ENCODE results near the gene APCDD1. TPM values are rescaled to one million over a fixed set of nuclear protein-coding genes. Genes with fewer than 3 reads are reported as not detected.

The APCDD1 gene
- total RNA-seq, 4 donors from 2014 or later: 7.8 to 13.5 (median 11.9) TPM

- TF ChIP-seq, protein P1, sequence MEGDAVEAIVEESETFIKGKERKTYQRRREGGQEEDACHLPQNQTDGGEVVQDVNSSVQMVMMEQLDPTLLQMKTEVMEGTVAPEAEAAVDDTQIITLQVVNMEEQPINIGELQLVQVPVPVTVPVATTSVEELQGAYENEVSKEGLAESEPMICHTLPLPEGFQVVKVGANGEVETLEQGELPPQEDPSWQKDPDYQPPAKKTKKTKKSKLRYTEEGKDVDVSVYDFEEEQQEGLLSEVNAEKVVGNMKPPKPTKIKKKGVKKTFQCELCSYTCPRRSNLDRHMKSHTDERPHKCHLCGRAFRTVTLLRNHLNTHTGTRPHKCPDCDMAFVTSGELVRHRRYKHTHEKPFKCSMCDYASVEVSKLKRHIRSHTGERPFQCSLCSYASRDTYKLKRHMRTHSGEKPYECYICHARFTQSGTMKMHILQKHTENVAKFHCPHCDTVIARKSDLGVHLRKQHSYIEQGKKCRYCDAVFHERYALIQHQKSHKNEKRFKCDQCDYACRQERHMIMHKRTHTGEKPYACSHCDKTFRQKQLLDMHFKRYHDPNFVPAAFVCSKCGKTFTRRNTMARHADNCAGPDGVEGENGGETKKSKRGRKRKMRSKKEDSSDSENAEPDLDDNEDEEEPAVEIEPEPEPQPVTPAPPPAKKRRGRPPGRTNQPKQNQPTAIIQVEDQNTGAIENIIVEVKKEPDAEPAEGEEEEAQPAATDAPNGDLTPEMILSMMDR (IDR thresholded peaks at IDR 0.05): no peak
- TF ChIP-seq POLR2A (IDR thresholded peaks at IDR 0.05): no peak
- no peaks in the 10 kb centered on the region for H3K27me3 ChIP-seq
- intact Hi-C loops (cut with DNase I): no loop called here
- H3K27ac ChIP-seq: no peak overlapping the region
- no peaks in the 10 kb centered on the region for H3K9me3 ChIP-seq
- no peaks in the 10 kb centered on the region for H3K36me3 ChIP-seq
- 89 to 93% methylated on average over 2 of the region's 2 CpGs for WGBS, 2 donors
- H3K4me3 ChIP-seq (replicated peaks in 1 of 3): no peak overlapping the region
- H3K4me1 ChIP-seq: peaks cover 0 to 6% of the 10 kb centered on the region in 2 donors
- no peak for DNase-seq
Observed at GRCh38 chr18:10431680-10432079, 22.8 kb upstream of the APCDD1 start.

- TF ChIP-seq, protein P1 (IDR thresholded peaks at IDR 0.05): no peak
- TF ChIP-seq POLR2A (IDR thresholded peaks at IDR 0.05): no peak
- intact Hi-C loops (cut with DNase I): no loop called here
- WGBS, 2 donors: 81 to 90% methylated on average over 7 of the region's 7 CpGs
- no peak for DNase-seq
- Histone ChIP-seq H3K4me3 (replicated peaks in 1 of 3) (no peak overlapping the region), H3K27me3 (no peaks in the 10 kb centered on the region), H3K36me3 (no peaks in the 10 kb centered on the region), H3K4me1 (peaks cover 0 to 6% of the 10 kb centered on the region in 2 donors), H3K27ac (no peak overlapping the region), H3K9me3 (no peaks in the 10 kb centered on the region)
Observed at GRCh38 chr18:10432781-10433180, 21.7 kb upstream of the APCDD1 start.

DNA sequence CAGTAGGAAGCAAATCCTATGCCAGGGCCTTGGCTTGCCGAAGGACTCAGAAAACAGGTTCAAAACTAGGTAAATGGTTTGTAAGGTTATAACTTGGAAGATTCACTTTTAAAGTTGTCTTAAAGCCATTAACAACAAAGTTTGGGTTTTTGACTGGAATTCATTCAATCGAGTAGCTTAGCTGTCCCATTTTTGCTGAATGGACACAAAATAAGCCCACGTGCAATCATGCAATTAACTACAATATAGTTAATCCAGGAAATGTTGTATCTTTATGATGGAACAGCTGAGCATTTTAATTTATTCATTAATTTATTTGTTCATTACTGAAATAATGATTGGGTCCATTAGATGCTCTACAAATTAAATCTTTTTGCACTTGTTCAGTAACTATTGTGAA is 18.3 kb upstream of the APCDD1 start:
- Histone ChIP-seq H3K9me3 (no peaks in the 10 kb centered on the region), H3K27ac (no peak overlapping the region), H3K27me3 (no peaks in the 10 kb centered on the region), H3K36me3 (no peaks in the 10 kb centered on the region), H3K4me1 (peaks cover 0 to 6% of the 10 kb centered on the region in 2 donors), H3K4me3 (replicated peaks in 1 of 3) (no peak overlapping the region)
- TF ChIP-seq, protein P1 (IDR thresholded peaks at IDR 0.05): no peak
- no peak for TF ChIP-seq POLR2A (IDR thresholded peaks at IDR 0.05)
- no peak for DNase-seq
- intact Hi-C loops (cut with DNase I): no loop called here
- WGBS, 2 donors: 98 to 99% methylated on average over 3 of the region's 3 CpGs

- intact Hi-C loops (cut with DNase I): no loop called here
- Histone ChIP-seq H3K4me3 (replicated peaks in 1 of 3) (no peak overlapping the region), H3K27ac (no peak overlapping the region), H3K27me3 (no peaks in the 10 kb centered on the region), H3K36me3 (no peaks in the 10 kb centered on the region), H3K4me1 (peaks cover 0 to 6% of the 10 kb centered on the region in 2 donors), H3K9me3 (no peaks in the 10 kb centered on the region)
- DNase-seq: no peak
- TF ChIP-seq, protein P1 (IDR thresholded peaks at IDR 0.05): no peak
- no peak for TF ChIP-seq POLR2A (IDR thresholded peaks at IDR 0.05)
Observed at GRCh38 chr18:10437837-10438236, 16.6 kb upstream of the APCDD1 start.

DNA sequence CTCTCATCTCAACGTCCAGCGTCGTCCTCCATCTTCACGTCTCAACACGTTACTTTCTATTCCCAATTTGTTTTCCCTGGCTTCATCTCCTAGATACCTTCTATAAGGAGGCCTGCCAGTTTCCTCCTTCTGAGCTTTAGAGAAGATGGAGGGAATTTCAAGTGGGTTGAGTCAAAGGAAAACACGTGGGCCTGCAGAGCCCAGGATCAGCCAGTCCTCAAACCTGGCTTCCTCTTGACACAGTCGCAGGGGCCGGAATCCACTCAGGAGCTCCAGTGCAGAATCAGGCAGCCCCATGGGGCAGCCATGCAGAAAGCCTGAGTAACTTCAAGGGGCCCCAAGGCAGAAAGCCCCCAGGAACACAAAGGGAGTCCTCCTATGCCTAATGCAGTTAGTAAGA is 14.5 kb upstream of the APCDD1 start:
- peak; percentile 2 to 9 for DNase-seq
- 57 to 68% methylated on average over 8 of the region's 8 CpGs for WGBS, 2 donors
- no peaks in the 10 kb centered on the region for H3K27me3 ChIP-seq
- intact Hi-C loops (cut with DNase I): no loop called here
- H3K36me3 ChIP-seq: no peaks in the 10 kb centered on the region
- no peak overlapping the region for H3K27ac ChIP-seq
- no peaks in the 10 kb centered on the region for H3K4me1 ChIP-seq
- TF ChIP-seq, protein P1 (IDR thresholded peaks at IDR 0.05): no peak
- TF ChIP-seq POLR2A (IDR thresholded peaks at IDR 0.05): no peak
- H3K4me3 ChIP-seq (replicated peaks in 1 of 3): no peak overlapping the region
- H3K9me3 ChIP-seq: no peaks in the 10 kb centered on the region

Measured in thyroid gland (tissue), 4 donors.